Hepatocyte (in vitro differentiated cells): ENCODE data around the gene BEAN1.

Experiments
- EZH2 ChIP-seq: fragments of 200-600 bp; sonication (generic); IDR thresholded peaks from 2 replicates; pipeline ENCODE4 v1.6.1; 2016; ENCODE audit warnings: antibody characterized with exemption, mild to moderate bottlenecking, borderline replicate concordance
- EZH2phosphoT487 ChIP-seq: fragments of 200-600 bp; sonication (generic); IDR thresholded peaks from one replicate; pipeline ENCODE4 v1.6.1; 2018; ENCODE audit warnings: antibody characterized with exemption, mild to moderate bottlenecking, low read depth, moderate library complexity; ENCODE audit not compliant: unreplicated experiment, severe bottlenecking
- TF ChIP-seq, protein P1 (sequence below): fragments of 200-600 bp; sonication (generic); IDR thresholded peaks from 2 replicates; pipeline ENCODE4 v1.5.1; 2016; ENCODE audit warnings: antibody characterized with exemption, mild to moderate bottlenecking; ENCODE audit not compliant: poor library complexity

DNA sequence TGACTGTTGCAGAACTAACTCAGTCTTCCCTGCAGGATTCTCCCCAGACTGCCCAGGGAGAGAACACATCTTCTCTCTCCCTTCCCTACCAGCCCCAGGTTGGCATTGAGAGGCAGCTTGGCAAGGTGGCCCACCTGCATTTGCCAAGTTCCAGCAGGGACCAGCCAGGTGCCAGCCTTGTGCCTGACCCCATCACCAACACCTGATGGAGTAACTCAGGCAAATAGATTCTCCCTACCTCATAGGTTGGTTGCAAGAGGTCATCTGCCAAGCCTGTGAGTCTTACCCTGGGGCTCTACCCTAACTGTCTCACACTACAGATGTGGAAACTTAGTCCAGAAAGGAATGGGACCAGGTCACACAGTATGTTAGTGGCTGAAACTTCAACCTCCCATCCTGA lies 20.4 kb downstream of the BEAN1 start:
- TF ChIP-seq, protein P1, sequence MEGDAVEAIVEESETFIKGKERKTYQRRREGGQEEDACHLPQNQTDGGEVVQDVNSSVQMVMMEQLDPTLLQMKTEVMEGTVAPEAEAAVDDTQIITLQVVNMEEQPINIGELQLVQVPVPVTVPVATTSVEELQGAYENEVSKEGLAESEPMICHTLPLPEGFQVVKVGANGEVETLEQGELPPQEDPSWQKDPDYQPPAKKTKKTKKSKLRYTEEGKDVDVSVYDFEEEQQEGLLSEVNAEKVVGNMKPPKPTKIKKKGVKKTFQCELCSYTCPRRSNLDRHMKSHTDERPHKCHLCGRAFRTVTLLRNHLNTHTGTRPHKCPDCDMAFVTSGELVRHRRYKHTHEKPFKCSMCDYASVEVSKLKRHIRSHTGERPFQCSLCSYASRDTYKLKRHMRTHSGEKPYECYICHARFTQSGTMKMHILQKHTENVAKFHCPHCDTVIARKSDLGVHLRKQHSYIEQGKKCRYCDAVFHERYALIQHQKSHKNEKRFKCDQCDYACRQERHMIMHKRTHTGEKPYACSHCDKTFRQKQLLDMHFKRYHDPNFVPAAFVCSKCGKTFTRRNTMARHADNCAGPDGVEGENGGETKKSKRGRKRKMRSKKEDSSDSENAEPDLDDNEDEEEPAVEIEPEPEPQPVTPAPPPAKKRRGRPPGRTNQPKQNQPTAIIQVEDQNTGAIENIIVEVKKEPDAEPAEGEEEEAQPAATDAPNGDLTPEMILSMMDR = no peak
- TF ChIP-seq EZH2phosphoT487 = no peak
- no peak for TF ChIP-seq EZH2
